ENCODE results near the gene HTR3D. TPM values are rescaled to one million over a fixed set of nuclear protein-coding genes. Genes with fewer than 3 reads are reported as not detected.
A peak's percentile ranks its signal among the peaks of the same experiment; 100 is the strongest.

Gene HTR3D
- polyA plus RNA-seq, 1 of the 3 experiments (the other 2 are of a cell fraction) = not detected

DNA sequence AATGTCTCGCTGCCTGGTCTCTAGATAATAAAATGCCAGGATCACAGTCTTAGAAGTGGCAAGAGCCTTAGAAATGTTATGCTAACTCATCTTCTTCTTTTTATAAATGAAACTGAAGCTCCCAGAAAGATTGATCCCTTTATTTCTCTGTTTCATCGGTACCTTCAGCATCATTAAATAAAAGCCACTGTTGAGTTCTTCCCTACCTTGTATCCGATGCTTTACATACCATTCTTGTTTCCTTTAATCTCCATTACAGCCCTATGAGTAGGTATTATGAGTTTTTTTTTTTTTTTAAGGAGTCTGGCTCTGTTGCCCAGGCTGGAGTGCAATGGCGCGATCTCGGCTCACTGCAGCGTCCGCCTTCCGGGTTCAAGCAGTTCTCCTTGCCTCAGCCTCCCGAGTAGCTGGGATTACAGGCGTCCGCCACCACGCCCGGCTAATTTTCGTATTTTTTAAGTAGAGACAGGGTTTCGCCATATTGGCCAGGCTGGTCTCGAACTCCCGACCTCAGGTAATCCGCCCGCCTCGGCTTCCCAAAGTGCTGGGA, 13.0 kb upstream of the HTR3D start:
- Histone ChIP-seq H3K9me3 (no peaks in the 10 kb centered on the region), H2AFZ (ENCODE audit: low read depth) (peak overlapping the region; percentile 97), H3K9ac (peak overlapping the region; percentile 77), H4K20me1 (ENCODE audit: insufficient read depth) (no peaks in the 10 kb centered on the region), H3K9me2 (no peaks in the 10 kb centered on the region), H3K36me3 (replicated peaks in 1 of 2; ENCODE audit: control insufficient read depth in 1 of 2, insufficient read depth in 2 of 2, low read length in 1 of 2) (peaks cover 0 to 4% of the 10 kb centered on the region in 2 experiments), H3K79me2 (ENCODE audit: insufficient read depth) (peaks cover 26% of the 10 kb centered on the region), H3K4me3 (ENCODE audit: low read depth in 2 of 2, low read length in 1 of 2) (peak overlapping the region; percentile 99 to 100), H3K27ac (ENCODE audit: low read depth in 2 of 2, low read length in 1 of 2) (peak overlapping the region; percentile 45 to 94; a peak in 3 of 4 replicates), H3K27me3 (ENCODE audit: insufficient read depth) (no peaks in the 10 kb centered on the region), H3K4me1 (ENCODE audit: control insufficient read depth in 1 of 2, insufficient read depth in 2 of 2, low read depth in 1 of 2, low read length in 1 of 2) (peaks cover 11 to 22% of the 10 kb centered on the region in 2 experiments; a peak in 3 of 4 replicates), H3F3A (replicated peaks; ENCODE audit: insufficient read depth) (no peaks in the 10 kb centered on the region), H3K4me2 (peak overlapping the region; percentile 93)
- CTCF ChIA-PET = interaction anchor here (0.8 to 5.3 kb wide), 14 partner anchors 8 to 266 kb away, joined by 3 to 55 read pairs (median 4); partner anchors contain the start of gene EIF2B5
- no peak for DNase-seq
- 93% methylated on average over 21 of the region's 21 CpGs for WGBS (ENCODE audit: low lambda C conversion rate)
- POLR2A ChIA-PET = no interaction called here
- TF ChIP-seq SMC3 (IDR thresholded peaks at IDR 0.05; ENCODE audit: low read depth, low read length) (no peak), NRF1 (IDR thresholded peaks at IDR 0.05; ENCODE audit: low read depth, low read length) (no peak), FOXJ3 (CRISPR knock-in tag; IDR thresholded peaks at IDR 0.05) (no peak), SIN3A (IDR thresholded peaks at IDR 0.05; ENCODE audit: borderline replicate concordance, low read depth, low read length) (no peak), ZBTB33 (IDR thresholded peaks at IDR 0.05; ENCODE audit: borderline replicate concordance, low read depth) (no peak)

DNA sequence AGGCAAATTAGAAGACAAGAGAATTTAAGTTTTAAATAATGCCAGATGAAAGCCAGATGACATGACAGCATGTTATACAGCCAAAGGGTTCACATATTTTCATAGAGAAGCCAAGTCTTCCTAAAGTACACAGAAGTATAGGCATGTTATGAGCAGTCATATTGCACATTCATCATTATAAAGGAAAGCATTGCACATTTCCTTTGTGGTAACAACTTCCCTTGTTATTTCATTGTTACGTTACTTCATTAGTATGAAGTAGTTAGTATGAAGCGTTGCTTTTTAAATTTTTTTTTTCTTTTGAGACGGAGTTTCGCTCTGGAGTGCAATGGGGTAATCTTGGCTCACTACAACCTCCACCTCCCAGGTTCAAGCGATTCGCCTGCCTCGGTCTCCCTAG, 9.2 kb upstream of the HTR3D start:
- CTCF ChIA-PET = interaction anchor here (3.4 kb wide), 1 partner anchor 138 kb away, joined by 11 read pairs; the partner anchor contains the start of gene PARL
- POLR2A ChIA-PET = no interaction called here
- no peak for TF ChIP-seq RAD21 (IDR thresholded peaks at IDR 0.05; ENCODE audit: low read length)
- TF ChIP-seq MEF2A (IDR thresholded peaks at IDR 0.05; ENCODE audit: borderline replicate concordance, low read depth) = no peak
- TF ChIP-seq TCF12 (IDR thresholded peaks at IDR 0.05) = no peak
- no peak for TF ChIP-seq CHD2 (IDR thresholded peaks at IDR 0.05; ENCODE audit: low read length, partially characterized antibody)
- TF ChIP-seq GABPA (IDR thresholded peaks at IDR 0.05; ENCODE audit: low read depth) = no peak
- no peak for TF ChIP-seq IRF3 (IDR thresholded peaks at IDR 0.05; ENCODE audit: low read depth, low read length)
- TF ChIP-seq FOXM1 (IDR thresholded peaks at IDR 0.05; ENCODE audit: low read depth) = no peak
- TF ChIP-seq ZBTB33 (IDR thresholded peaks at IDR 0.05; ENCODE audit: borderline replicate concordance, low read depth) = no peak
- TF ChIP-seq RCOR1 (IDR thresholded peaks at IDR 0.05; ENCODE audit: low read length) = no peak
- no peak for TF ChIP-seq TEAD4 (IDR thresholded peaks at IDR 0.05; ENCODE audit: borderline replicate concordance, insufficient read depth)
- no peak for TF ChIP-seq ELF1 (IDR thresholded peaks at IDR 0.05)
- no peak for TF ChIP-seq SMC3 (IDR thresholded peaks at IDR 0.05; ENCODE audit: low read depth, low read length)
- TF ChIP-seq, protein P1, sequence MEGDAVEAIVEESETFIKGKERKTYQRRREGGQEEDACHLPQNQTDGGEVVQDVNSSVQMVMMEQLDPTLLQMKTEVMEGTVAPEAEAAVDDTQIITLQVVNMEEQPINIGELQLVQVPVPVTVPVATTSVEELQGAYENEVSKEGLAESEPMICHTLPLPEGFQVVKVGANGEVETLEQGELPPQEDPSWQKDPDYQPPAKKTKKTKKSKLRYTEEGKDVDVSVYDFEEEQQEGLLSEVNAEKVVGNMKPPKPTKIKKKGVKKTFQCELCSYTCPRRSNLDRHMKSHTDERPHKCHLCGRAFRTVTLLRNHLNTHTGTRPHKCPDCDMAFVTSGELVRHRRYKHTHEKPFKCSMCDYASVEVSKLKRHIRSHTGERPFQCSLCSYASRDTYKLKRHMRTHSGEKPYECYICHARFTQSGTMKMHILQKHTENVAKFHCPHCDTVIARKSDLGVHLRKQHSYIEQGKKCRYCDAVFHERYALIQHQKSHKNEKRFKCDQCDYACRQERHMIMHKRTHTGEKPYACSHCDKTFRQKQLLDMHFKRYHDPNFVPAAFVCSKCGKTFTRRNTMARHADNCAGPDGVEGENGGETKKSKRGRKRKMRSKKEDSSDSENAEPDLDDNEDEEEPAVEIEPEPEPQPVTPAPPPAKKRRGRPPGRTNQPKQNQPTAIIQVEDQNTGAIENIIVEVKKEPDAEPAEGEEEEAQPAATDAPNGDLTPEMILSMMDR (IDR thresholded peaks at IDR 0.05) = no peak
- TF ChIP-seq, protein P2, sequence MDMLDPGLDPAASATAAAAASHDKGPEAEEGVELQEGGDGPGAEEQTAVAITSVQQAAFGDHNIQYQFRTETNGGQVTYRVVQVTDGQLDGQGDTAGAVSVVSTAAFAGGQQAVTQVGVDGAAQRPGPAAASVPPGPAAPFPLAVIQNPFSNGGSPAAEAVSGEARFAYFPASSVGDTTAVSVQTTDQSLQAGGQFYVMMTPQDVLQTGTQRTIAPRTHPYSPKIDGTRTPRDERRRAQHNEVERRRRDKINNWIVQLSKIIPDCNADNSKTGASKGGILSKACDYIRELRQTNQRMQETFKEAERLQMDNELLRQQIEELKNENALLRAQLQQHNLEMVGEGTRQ (IDR thresholded peaks at IDR 0.05; ENCODE audit: borderline replicate concordance, low read depth, low read length) = no peak

More for the DNA sequence above, 9.2 kb upstream of the HTR3D start:
- no peaks in the 10 kb centered on the region for H3K27me3 ChIP-seq (ENCODE audit: insufficient read depth)
- H3K36me3 ChIP-seq (replicated peaks in 1 of 2; ENCODE audit: control insufficient read depth in 1 of 2, insufficient read depth in 2 of 2, low read length in 1 of 2) = no peaks in the 10 kb centered on the region
- no peak overlapping the region for H3K9ac ChIP-seq
- no peak overlapping the region for H3K4me2 ChIP-seq
- H3K4me3 ChIP-seq (ENCODE audit: low read depth in 2 of 2, low read length in 1 of 2) = no peak overlapping the region
- no peaks in the 10 kb centered on the region for H3K9me3 ChIP-seq
- H3K4me1 ChIP-seq (ENCODE audit: control insufficient read depth in 1 of 2, insufficient read depth in 2 of 2, low read depth in 1 of 2, low read length in 1 of 2) = peaks cover 0 to 2% of the 10 kb centered on the region in 2 experiments; a peak in 1 of 4 replicates
- DNase-seq = no peak
- H3K9me2 ChIP-seq = no peaks in the 10 kb centered on the region
- H3K27ac ChIP-seq (ENCODE audit: low read depth in 2 of 2, low read length in 1 of 2) = no peak overlapping the region
- H3K79me2 ChIP-seq (ENCODE audit: insufficient read depth) = no peaks in the 10 kb centered on the region
- peaks cover 2% of the 10 kb centered on the region for H3F3A ChIP-seq (replicated peaks; ENCODE audit: insufficient read depth)
- no peaks in the 10 kb centered on the region for H4K20me1 ChIP-seq (ENCODE audit: insufficient read depth)
- no peak overlapping the region for H2AFZ ChIP-seq (ENCODE audit: low read depth)
- 86% methylated on average over 7 of the region's 7 CpGs for WGBS (ENCODE audit: low lambda C conversion rate)

Measured in SK-N-SH (cell line).